ENCODE data around the gene HINT2.

HINT2 gene

DNA sequence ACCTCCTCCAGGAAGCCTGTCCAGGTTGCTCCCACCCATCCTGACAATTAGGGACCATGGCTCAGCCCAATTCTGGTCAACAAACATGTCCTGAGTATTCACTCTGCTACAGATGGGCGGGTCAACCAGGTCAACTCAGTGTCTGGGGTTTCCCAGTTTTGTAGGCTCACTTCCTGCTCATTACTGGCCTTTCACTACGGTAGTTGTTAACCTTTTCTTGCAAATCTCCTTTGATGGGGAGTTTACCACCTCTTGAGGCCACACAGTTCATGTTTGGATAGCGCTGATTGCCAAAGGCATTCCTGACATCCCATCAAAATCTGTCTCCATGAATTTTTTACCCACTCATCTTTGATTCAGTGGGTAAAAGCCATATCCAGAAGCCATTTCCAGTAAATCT lies 28.0 kb upstream of the HINT2 start:
- TF ChIP-seq, protein P1, sequence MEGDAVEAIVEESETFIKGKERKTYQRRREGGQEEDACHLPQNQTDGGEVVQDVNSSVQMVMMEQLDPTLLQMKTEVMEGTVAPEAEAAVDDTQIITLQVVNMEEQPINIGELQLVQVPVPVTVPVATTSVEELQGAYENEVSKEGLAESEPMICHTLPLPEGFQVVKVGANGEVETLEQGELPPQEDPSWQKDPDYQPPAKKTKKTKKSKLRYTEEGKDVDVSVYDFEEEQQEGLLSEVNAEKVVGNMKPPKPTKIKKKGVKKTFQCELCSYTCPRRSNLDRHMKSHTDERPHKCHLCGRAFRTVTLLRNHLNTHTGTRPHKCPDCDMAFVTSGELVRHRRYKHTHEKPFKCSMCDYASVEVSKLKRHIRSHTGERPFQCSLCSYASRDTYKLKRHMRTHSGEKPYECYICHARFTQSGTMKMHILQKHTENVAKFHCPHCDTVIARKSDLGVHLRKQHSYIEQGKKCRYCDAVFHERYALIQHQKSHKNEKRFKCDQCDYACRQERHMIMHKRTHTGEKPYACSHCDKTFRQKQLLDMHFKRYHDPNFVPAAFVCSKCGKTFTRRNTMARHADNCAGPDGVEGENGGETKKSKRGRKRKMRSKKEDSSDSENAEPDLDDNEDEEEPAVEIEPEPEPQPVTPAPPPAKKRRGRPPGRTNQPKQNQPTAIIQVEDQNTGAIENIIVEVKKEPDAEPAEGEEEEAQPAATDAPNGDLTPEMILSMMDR (IDR thresholded peaks at IDR 0.05; ENCODE audit: low read depth, low read length, missing control alignments): no peak
- no peak for DNase-seq
- Histone ChIP-seq H3K27ac (no peak overlapping the region), H3K36me3 (replicated peaks) (no peaks in the 10 kb centered on the region), H3K4me3 (ENCODE audit: low read depth, low read length) (no peak overlapping the region), H3K27me3 (replicated peaks) (no peaks in the 10 kb centered on the region)
- in situ Hi-C loops (cut with HindIII; ENCODE audit: low pct_ligation_motif_present, low sequenced_read_pairs): no loop called here

DNA sequence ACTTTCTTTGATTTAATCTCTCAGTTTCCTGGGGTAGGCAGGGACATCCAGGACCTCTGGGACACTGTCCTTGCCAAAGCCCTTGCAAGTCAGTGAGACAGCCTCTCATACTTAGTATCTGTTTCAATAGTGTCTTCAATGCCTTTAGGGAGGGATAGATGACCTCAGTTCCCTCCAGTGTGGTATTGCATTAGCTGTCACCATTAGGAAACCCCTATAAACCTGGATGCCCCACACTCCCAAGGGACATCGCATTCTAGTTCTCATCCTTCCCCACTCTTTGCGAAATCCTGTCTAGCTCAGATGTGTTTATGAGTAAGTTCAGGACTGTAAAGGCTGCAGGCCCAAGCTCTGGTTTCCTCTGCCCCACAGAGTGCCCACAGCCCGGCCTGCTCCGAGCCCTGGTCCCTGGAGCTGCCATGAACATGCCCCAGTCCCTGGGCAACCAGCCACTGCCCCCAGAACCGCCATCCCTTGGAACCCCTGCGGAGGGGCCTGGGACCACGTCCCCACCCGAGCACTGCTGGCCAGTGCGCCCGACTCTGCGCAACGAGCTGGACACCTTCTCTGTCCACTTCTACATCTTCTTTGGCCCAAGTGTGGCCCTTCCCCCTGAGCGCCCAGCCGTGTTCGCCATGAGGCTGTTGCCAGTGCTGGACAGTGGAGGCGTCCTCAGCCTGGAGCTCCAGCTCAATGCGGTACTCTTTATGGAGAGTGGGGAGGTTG lies 27.3 kb upstream of the HINT2 start:
- TF ChIP-seq, protein P1 (IDR thresholded peaks at IDR 0.05; ENCODE audit: low read depth, low read length, missing control alignments): no peak
- no peak overlapping the region for H3K4me3 ChIP-seq (ENCODE audit: low read depth, low read length)
- H3K27me3 ChIP-seq (replicated peaks): no peaks in the 10 kb centered on the region
- no peaks in the 10 kb centered on the region for H3K36me3 ChIP-seq (replicated peaks)
- no peak overlapping the region for H3K27ac ChIP-seq
- in situ Hi-C loops (cut with HindIII; ENCODE audit: low pct_ligation_motif_present, low sequenced_read_pairs): no loop called here
- DNase-seq: no peak

DNA sequence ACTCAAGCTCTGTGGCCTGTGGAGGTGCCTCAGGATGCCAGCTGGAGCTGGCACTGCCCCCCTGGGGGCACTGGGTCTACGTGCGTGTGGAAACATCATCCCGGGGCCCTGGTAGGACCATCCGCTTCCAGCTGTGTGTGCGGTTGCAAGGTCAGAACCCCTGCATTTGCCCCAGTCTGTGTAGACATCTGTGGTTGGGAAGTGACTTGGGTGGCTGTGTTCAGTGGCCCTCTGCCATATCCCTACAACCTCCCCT lies 26.7 kb upstream of the HINT2 start:
- Histone ChIP-seq H3K36me3 (replicated peaks) (no peaks in the 10 kb centered on the region), H3K4me3 (ENCODE audit: low read depth, low read length) (no peak overlapping the region), H3K27ac (no peak overlapping the region), H3K27me3 (replicated peaks) (no peaks in the 10 kb centered on the region)
- in situ Hi-C loops (cut with HindIII; ENCODE audit: low pct_ligation_motif_present, low sequenced_read_pairs): no loop called here
- DNase-seq: no peak
- TF ChIP-seq, protein P1 (IDR thresholded peaks at IDR 0.05; ENCODE audit: low read depth, low read length, missing control alignments): no peak

DNA sequence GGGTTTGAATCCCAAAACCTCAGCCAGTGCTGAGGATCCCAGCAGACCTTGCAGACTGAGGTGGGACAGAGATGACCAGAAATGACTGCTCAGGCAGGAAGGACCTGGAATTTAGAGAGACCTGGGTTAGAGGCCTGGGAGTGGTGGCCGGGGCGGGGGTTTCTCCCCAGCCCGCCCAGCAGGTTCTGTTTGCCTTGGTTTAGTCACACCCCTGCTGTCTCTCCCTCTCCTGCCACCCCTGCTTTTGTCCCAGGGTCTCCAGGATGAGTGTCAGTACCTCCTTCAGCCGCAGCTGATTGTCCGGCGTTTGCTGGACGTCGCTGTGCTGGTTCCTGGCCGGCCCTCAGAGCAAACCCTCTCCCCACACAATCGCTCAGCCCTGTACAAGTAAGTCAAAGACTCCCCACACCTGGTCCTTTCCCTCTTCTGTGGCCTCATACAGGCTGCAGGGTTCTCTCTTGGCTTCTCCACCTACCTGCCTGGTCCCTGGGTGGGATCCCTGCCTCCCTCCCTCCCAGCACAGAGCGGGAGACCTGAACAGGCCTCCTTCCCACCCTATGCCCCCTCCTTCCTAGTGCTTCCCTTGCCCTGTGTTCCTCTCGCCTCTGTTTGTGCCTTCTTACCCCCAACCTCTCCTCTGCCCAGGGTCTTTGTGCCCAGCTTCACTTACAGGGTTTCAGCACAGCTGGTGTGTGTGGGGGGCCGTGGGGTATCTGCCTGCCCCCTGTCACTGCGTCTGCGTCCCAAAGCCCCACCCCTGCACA lies 26.2 kb upstream of the HINT2 start:
- Histone ChIP-seq H3K27me3 (replicated peaks) (no peaks in the 10 kb centered on the region), H3K4me3 (ENCODE audit: low read depth, low read length) (no peak overlapping the region), H3K27ac (no peak overlapping the region), H3K36me3 (replicated peaks) (no peaks in the 10 kb centered on the region)
- in situ Hi-C loops (cut with HindIII; ENCODE audit: low pct_ligation_motif_present, low sequenced_read_pairs): no loop called here
- DNase-seq: no peak
- TF ChIP-seq, protein P1 (IDR thresholded peaks at IDR 0.05; ENCODE audit: low read depth, low read length, missing control alignments): no peak

DNA sequence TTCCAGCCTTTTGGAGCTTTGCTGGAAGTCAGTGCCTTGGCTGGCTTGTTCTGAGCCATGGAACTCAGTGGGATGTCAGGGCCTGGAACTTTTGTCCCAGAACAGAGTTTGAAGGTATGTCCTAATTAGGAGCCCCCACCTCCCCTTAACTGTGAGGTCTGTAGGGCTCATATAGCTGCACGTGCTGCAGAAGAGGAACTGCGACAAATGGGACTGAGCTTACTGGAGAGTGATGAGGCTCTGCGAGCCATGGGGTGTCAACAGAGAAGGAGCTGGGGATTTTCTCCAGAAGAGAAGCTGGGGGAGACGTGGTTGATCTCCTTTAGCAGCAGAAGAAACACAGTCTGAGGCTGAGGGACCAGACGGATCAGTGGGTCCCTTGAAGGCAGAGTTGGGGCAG lies 25.1 kb upstream of the HINT2 start:
- in situ Hi-C loops (cut with HindIII; ENCODE audit: low pct_ligation_motif_present, low sequenced_read_pairs): no loop called here
- Histone ChIP-seq H3K36me3 (replicated peaks) (no peaks in the 10 kb centered on the region), H3K27me3 (replicated peaks) (no peaks in the 10 kb centered on the region), H3K27ac (no peak overlapping the region), H3K4me3 (ENCODE audit: low read depth, low read length) (no peak overlapping the region)
- TF ChIP-seq, protein P1 (IDR thresholded peaks at IDR 0.05; ENCODE audit: low read depth, low read length, missing control alignments): no peak
- DNase-seq: no peak
